A549 (cell line): ENCODE data around the gene FATE1. TPM values are rescaled to one million over a fixed set of nuclear protein-coding genes. Genes with fewer than 3 reads are reported as not detected.
"Not testable (repeated sequence)": the region's sequence is repeated elsewhere in the genome, so short reads cannot be mapped to it uniquely, and the experiment has no call there.

Source experiments
- ATAC-seq, 2 experiments: fragments of 200-7000 bp in 1 of 2; fragments of >200 bp in 1 of 2; cut with Nextera tagmentation in 1 of 2; cut with Tn5 transposase in 1 of 2; 3 replicates each; pipeline versions ENCODE4 v1.8.0 to v1.9.1; 2018 to 2020; ENCODE audit warnings: mild to moderate bottlenecking in 1 of 2, moderate library complexity in 1 of 2
- CTCF ChIA-PET: fragments of 300-600 bp; sonication (Branson Sonifier 250); formaldehyde crosslinking; extraction: SDS; loops from one replicate; lab custom pipeline; 2021; ENCODE audit warnings: antibody characterized with exemption, inconsistent platforms; lab: Yijun Ruan, JAX
- POLR2A ChIA-PET: fragments of 350-600 bp; formaldehyde crosslinking; extraction: SDS; loops from one replicate; lab custom pipeline; 2021; ENCODE audit warnings: antibody characterized with exemption, inconsistent platforms; lab: Yijun Ruan, JAX
- DNase-seq, 2 experiments: peaks; one replicate each; pipeline versions ENCODE4 v3.0.0 to v3.0.0-alpha.2; 2011 to 2016; ENCODE audit warnings: low read depth in 1 of 2, low spot score in 1 of 2
- FAIRE-seq: peaks from 2 replicates; lab custom pipeline; 2011; peaks lifted over from hg19 to GRCh38; lab: Jason Lieb, UNC
- H3K27ac ChIP-seq, 2 experiments: fragments of >200 bp; sonication (Bioruptor Twin); formaldehyde crosslinking; 3 replicates each; pipeline ENCODE4 v1.5.1; 2016 to 2017
- H3K4me1 ChIP-seq: fragments of >200 bp; sonication (Bioruptor Twin); formaldehyde crosslinking; 3 replicates; pipeline ENCODE4 v1.6.1; 2016
- H3K4me2 ChIP-seq: fragments of >200 bp; sonication (Bioruptor Twin); formaldehyde crosslinking; 3 replicates; pipeline ENCODE4 v1.6.1; 2016
- H3K4me3 ChIP-seq: fragments of >200 bp; sonication (Bioruptor Twin); formaldehyde crosslinking; 3 replicates; pipeline ENCODE4 v1.5.1; 2016
- H3K9me3 ChIP-seq: fragments of >200 bp; sonication (Bioruptor Twin); formaldehyde crosslinking; 3 replicates; pipeline ENCODE4 v1.6.1; 2016
- CHD2 ChIP-seq: fragments of 150-350 bp; IDR thresholded peaks from 2 replicates; pipeline ENCODE4 v1.6.1; 2014; ENCODE audit warnings: low read length; ENCODE audit not compliant: partially characterized antibody
- FOXS1 ChIP-seq: fragments of 250-450 bp; sonication (Bioruptor Pico); IDR thresholded peaks from 2 replicates; pipeline ENCODE4 v1.5.0; 2020; ENCODE audit warnings: mild to moderate bottlenecking, moderate library complexity
- HOXA7 ChIP-seq: fragments of 250-450 bp; sonication (Bioruptor Pico); IDR thresholded peaks from 2 replicates; pipeline ENCODE4 v1.5.0; 2020; ENCODE audit warnings: mild to moderate bottlenecking, moderate library complexity
- HOXB5 ChIP-seq: fragments of 250-450 bp; sonication (Bioruptor Pico); IDR thresholded peaks from 2 replicates; pipeline ENCODE4 v1.5.0; 2020; ENCODE audit warnings: mild to moderate bottlenecking, moderate library complexity
- KDM5A ChIP-seq: fragments of 200-600 bp; sonication (generic); IDR thresholded peaks from 2 replicates; pipeline ENCODE4 v1.6.1; 2016; ENCODE audit warnings: antibody characterized with exemption, mild to moderate bottlenecking
- MAZ ChIP-seq: fragments of 150-350 bp; IDR thresholded peaks from 2 replicates; pipeline ENCODE4 v1.6.1; 2014; ENCODE audit warnings: antibody characterized with exemption, low read depth, low read length, borderline replicate concordance
- NFE2L2 ChIP-seq: fragments of 150-350 bp; conservative IDR thresholded peaks from 2 replicates; pipeline ENCODE4 v1.6.1; 2014; ENCODE audit warnings: low read length
- PHF8 ChIP-seq: fragments of 200-600 bp; sonication (generic); IDR thresholded peaks from 2 replicates; pipeline ENCODE4 v1.6.1; 2016; ENCODE audit warnings: low read depth, mild to moderate bottlenecking, antibody characterized with exemption, moderate library complexity, borderline replicate concordance
- POLR2AphosphoS2 ChIP-seq: conservative IDR thresholded peaks from 2 replicates; pipeline ENCODE4 v1.6.1; 2012; ENCODE audit warnings: low read length, improper control_type of control experiment, inconsistent platforms
- RARB ChIP-seq: fragments of 250-450 bp; sonication (Bioruptor Pico); IDR thresholded peaks from 2 replicates; pipeline ENCODE4 v1.8.0; 2021; ENCODE audit warnings: mild to moderate bottlenecking, moderate library complexity
- RCOR1 ChIP-seq: fragments of 150-350 bp; IDR thresholded peaks from 2 replicates; pipeline ENCODE4 v1.6.1; 2014; ENCODE audit warnings: antibody characterized with exemption, low read length, low read depth
- SMC3 ChIP-seq: fragments of >200 bp; sonication (Bioruptor Twin); formaldehyde crosslinking; IDR thresholded peaks from 3 replicates; pipeline ENCODE4 v1.6.1; 2018; ENCODE audit warnings: inconsistent platforms
- TP53 ChIP-seq: fragments of 250-450 bp; sonication (Bioruptor Pico); IDR thresholded peaks from 2 replicates; pipeline ENCODE4 v1.5.0; 2021; ENCODE audit warnings: mild to moderate bottlenecking, moderate library complexity
- USF2 ChIP-seq: fragments of 450-650 bp; IDR thresholded peaks from 2 replicates; pipeline ENCODE4 v1.6.1; 2014; ENCODE audit warnings: antibody characterized with exemption
- ZSCAN20 ChIP-seq: fragments of 250-450 bp; sonication (Bioruptor Pico); IDR thresholded peaks from 2 replicates; pipeline ENCODE4 v1.8.0; 2022; ENCODE audit warnings: mild to moderate bottlenecking, moderate library complexity
- WGBS: methylation state at CpG from one replicate; pipeline ENCODE4 v1.1.6; 2017; ENCODE audit errors: missing lambda C conversion rate; 5-methylcytosine and 5-hydroxymethylcytosine counted together
- polyA plus RNA-seq, 4 experiments: library from polyadenylated mRNA; depleted of rRNA in 3 of 4; stranded (reverse); fragments of >200 nt; fragmentation: RNase III in 1 of 4; extraction: RNeasy Plus Mini Kit Qiagen cat#74134 plus additional on column Dnase treatment in 1 of 4; gene quantifications; 2 replicates in 3 of 4; 3 replicates in 1 of 4; pipeline ENCODE4 v1.2.3, GENCODE V29; 2011 to 2017
- TF ChIP-seq, protein P1 (sequence below): fragments of 250-450 bp; sonication (Bioruptor Pico); IDR thresholded peaks from 2 replicates; pipeline ENCODE4 v1.5.0; 2020; ENCODE audit warnings: low read depth, mild to moderate bottlenecking, moderate library complexity
- TF ChIP-seq, protein P2 (sequence below): fragments of >200 bp; sonication (Bioruptor Twin); formaldehyde crosslinking; IDR thresholded peaks from 2 replicates; pipeline ENCODE4 v1.6.1; 2016
- TF ChIP-seq, protein P3 (sequence below): fragments of 200-600 bp; sonication (generic); IDR thresholded peaks from 2 replicates; pipeline ENCODE4 v1.6.1; 2016; ENCODE audit warnings: antibody characterized with exemption, mild to moderate bottlenecking, moderate library complexity

Gene FATE1
- polyA plus RNA-seq, 2 of the 4 experiments (the other 2 are of a cell fraction): not detected

GRCh38 chrX:151694661-151695582 is 20.9 kb upstream of the FATE1 start, which contains the start of gene PRRG3:
Gene PRRG3, plus strand, starts transcription at chrX:151695458. Its CDS starts 3,357 bp downstream, at chrX:151698815.
- Histone ChIP-seq H3K4me3 (no peak within 1 kb of the TSS), H3K4me1 (no peaks in the 10 kb centered on the region), H3K4me2 (no peak within 1 kb of the TSS), H3K27ac (no peak within 1 kb of the TSS), H3K9me3 (no peaks in the 10 kb centered on the region)
- POLR2A ChIA-PET: no interaction called here
- CTCF ChIA-PET: no interaction called here
- DNase-seq: no peak
- FAIRE-seq: no peak
- no peak for ATAC-seq
- 40% methylated on average over 2 of the region's 100 CpGs for WGBS
- TF ChIP-seq RARB (CRISPR knock-in tag): no peak

DNA sequence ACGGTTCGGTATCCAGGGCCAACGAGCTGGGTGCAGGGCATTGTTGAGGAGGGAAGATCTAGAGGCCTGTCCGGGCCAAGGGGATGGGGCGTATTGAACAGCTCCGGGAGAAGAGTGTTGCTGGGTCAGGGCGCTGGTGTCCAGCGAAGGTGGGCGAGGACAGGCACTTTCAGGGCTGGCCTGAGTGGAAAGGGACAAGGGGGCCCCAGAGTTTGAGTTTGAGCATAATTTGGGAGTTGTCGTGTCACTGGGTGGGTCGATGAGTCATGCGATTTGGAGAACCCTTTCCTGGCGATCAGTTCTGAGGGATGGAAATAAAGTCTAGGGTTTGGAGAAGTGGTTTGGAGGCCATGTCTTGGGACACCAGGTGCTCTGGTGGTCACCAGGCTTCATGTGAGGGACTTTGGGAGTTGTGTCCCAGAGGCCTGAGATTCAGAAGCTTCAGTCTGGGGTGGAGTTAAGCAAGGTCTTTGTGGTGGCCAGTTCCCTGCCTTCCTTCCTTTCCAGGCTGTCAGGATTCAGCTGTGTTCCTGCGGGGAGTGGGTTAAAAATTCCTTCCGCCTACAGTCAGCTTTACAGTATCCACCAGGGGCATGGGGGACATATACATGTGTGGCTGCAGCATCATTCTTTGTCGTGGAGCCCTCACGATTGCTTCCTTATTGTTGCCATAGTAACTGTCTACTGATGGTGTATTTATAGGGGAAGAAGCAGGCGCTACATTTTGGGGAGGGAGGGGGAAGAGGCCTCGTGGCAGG is 20.1 kb upstream of the FATE1 start:
- 28% methylated on average over 19 of the region's 19 CpGs for WGBS
- FAIRE-seq: no peak

GRCh38 chrX:151697082-151697481 is 18.8 kb upstream of the FATE1 start:
- FAIRE-seq, ATAC-seq, H3K27ac ChIP-seq, H3K4me2 ChIP-seq, H3K9me3 ChIP-seq, CTCF ChIA-PET, DNase-seq, H3K4me1 ChIP-seq, POLR2A ChIA-PET, H3K4me3 ChIP-seq: not testable (repeated sequence)
- 49% methylated on average over 8 of the region's 8 CpGs for WGBS

More for the DNA sequence above, 20.1 kb upstream of the FATE1 start:
- H3K27ac ChIP-seq: no peak overlapping the region
- H3K9me3 ChIP-seq: no peaks in the 10 kb centered on the region
- TF ChIP-seq, protein P1, sequence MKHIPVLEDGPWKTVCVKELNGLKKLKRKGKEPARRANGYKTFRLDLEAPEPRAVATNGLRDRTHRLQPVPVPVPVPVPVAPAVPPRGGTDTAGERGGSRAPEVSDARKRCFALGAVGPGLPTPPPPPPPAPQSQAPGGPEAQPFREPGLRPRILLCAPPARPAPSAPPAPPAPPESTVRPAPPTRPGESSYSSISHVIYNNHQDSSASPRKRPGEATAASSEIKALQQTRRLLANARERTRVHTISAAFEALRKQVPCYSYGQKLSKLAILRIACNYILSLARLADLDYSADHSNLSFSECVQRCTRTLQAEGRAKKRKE (CRISPR knock-in tag): no peak
- TF ChIP-seq NFE2L2 (no peak), RCOR1 (no peak), MAZ (no peak), SMC3 (no peak), USF2 (no peak), TP53 (no peak), FOXS1 (no peak), POLR2AphosphoS2 (no peak)
- TF ChIP-seq, protein P2, sequence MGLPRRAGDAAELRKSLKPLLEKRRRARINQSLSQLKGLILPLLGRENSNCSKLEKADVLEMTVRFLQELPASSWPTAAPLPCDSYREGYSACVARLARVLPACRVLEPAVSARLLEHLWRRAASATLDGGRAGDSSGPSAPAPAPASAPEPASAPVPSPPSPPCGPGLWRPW: no peak
- TF ChIP-seq, all 56 proteins: peak for 0
- DNase-seq (no peak), ATAC-seq (no peak)
- H3K4me1 ChIP-seq: no peaks in the 10 kb centered on the region
- POLR2A ChIA-PET: no interaction called here
- H3K4me2 ChIP-seq: no peak overlapping the region
- no peak overlapping the region for H3K4me3 ChIP-seq
- CTCF ChIA-PET: no interaction called here

GRCh38 chrX:151697522-151697921 is 18.3 kb upstream of the FATE1 start:
- no peaks in the 10 kb centered on the region for H3K9me3 ChIP-seq
- H3K4me3 ChIP-seq: no peak overlapping the region
- FAIRE-seq (no peak), ATAC-seq (no peak), DNase-seq (no peak)
- ChIA-PET POLR2A (no interaction called here), CTCF (interaction anchor here (1.0 kb wide), 1 partner anchor 547 kb away, joined by 3 read pairs; no protein-coding TSS in a partner anchor)
- no peak overlapping the region for H3K27ac ChIP-seq
- no peaks in the 10 kb centered on the region for H3K4me1 ChIP-seq
- 26% methylated on average over 3 of the region's 4 CpGs for WGBS
- no peak overlapping the region for H3K4me2 ChIP-seq
- TF ChIP-seq MAZ (no peak), USF2 (no peak), ZSCAN20 (no peak), RARB (CRISPR knock-in tag) (no peak), PHF8 (no peak), KDM5A (no peak), CHD2 (no peak), HOXA7 (CRISPR knock-in tag) (no peak), HOXB5 (CRISPR knock-in tag) (no peak), NFE2L2 (no peak)
- TF ChIP-seq, protein P1 (CRISPR knock-in tag): no peak
- TF ChIP-seq, protein P3, sequence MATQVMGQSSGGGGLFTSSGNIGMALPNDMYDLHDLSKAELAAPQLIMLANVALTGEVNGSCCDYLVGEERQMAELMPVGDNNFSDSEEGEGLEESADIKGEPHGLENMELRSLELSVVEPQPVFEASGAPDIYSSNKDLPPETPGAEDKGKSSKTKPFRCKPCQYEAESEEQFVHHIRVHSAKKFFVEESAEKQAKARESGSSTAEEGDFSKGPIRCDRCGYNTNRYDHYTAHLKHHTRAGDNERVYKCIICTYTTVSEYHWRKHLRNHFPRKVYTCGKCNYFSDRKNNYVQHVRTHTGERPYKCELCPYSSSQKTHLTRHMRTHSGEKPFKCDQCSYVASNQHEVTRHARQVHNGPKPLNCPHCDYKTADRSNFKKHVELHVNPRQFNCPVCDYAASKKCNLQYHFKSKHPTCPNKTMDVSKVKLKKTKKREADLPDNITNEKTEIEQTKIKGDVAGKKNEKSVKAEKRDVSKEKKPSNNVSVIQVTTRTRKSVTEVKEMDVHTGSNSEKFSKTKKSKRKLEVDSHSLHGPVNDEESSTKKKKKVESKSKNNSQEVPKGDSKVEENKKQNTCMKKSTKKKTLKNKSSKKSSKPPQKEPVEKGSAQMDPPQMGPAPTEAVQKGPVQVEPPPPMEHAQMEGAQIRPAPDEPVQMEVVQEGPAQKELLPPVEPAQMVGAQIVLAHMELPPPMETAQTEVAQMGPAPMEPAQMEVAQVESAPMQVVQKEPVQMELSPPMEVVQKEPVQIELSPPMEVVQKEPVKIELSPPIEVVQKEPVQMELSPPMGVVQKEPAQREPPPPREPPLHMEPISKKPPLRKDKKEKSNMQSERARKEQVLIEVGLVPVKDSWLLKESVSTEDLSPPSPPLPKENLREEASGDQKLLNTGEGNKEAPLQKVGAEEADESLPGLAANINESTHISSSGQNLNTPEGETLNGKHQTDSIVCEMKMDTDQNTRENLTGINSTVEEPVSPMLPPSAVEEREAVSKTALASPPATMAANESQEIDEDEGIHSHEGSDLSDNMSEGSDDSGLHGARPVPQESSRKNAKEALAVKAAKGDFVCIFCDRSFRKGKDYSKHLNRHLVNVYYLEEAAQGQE: no peak
